Body of pancreas (tissue), 4 donors: ENCODE data around the gene TDO2. TPM values are rescaled to one million over a fixed set of nuclear protein-coding genes. Genes with fewer than 3 reads are reported as not detected.
"Not testable (repeated sequence)": the region's sequence is repeated elsewhere in the genome, so short reads cannot be mapped to it uniquely, and the experiment has no call there.

Experiments used
- ATAC-seq: fragments of 150-250 bp; one replicate; pipeline ENCODE4 v1.9.1; 2016
- DNase-seq, 4 donors: peaks; one replicate each; pipeline ENCODE4 v3.0.0-alpha.2; 2019
- H3K27ac ChIP-seq, 4 donors: fragments of 200-600 bp; sonication (generic); 1 replicate in 3 of 4; 2 replicates in 1 of 4; pipeline versions ENCODE4 v1.5.1 to v1.6.1; 2016 to 2019; ENCODE audit warnings: mild to moderate bottlenecking in 1 of 4, mixed read lengths in 1 of 4, moderate library complexity in 1 of 4
- H3K27me3 ChIP-seq, 2 donors: fragments of 200-600 bp; sonication (generic); one replicate each; pipeline ENCODE4 v1.6.0; 2016; ENCODE audit warnings: mild to moderate bottlenecking in 1 of 2
- H3K36me3 ChIP-seq, 2 donors: fragments of 200-600 bp; sonication (generic); replicated peaks in 1 of 2; 2 replicates each; pipeline ENCODE4 v1.5.1; 2016; ENCODE audit warnings: low read depth in 2 of 2; ENCODE audit not compliant: insufficient read depth in 1 of 2
- H3K4me1 ChIP-seq: fragments of 200-600 bp; sonication (generic); one replicate; pipeline ENCODE4 v1.6.0; 2016
- H3K4me3 ChIP-seq, 2 donors: fragments of 200-600 bp; sonication (generic); 1 replicate in 1 of 2; 2 replicates in 1 of 2; pipeline ENCODE4 v1.5.1; 2016 to 2019
- H3K9me3 ChIP-seq, 3 donors: fragments of 200-600 bp; sonication (generic); 1 replicate in 2 of 3; 2 replicates in 1 of 3; pipeline ENCODE4 v1.5.1; 2016
- CTCF ChIP-seq, 7 experiments: fragments of 450-650 bp in 4 of 7; fragments of 200-600 bp in 3 of 7; sonication (generic) in 3 of 7; IDR thresholded peaks; one replicate each; pipeline ENCODE4 v1.5.1; 2016 to 2019; ENCODE audit warnings: antibody characterized with exemption in 7 of 7
- POLR2A ChIP-seq, 3 donors: fragments of 450-650 bp; IDR thresholded peaks; one replicate each; pipeline ENCODE4 v1.6.1; 2016; ENCODE audit warnings: antibody characterized with exemption in 3 of 3, mild to moderate bottlenecking in 2 of 3
- WGBS, 2 donors: methylation state at CpG; one replicate each; pipeline ENCODE4 v1.1.5; 2017; 5-methylcytosine and 5-hydroxymethylcytosine counted together
- intact Hi-C: fragments of 100-400 bp; cut with DNase I; formaldehyde crosslinking; loops from one replicate; pipeline ENCODE4 v1.15.1; 2023
- total RNA-seq, 2 donors: library from RNA; depleted of rRNA; stranded (reverse); fragments of >200 nt; gene quantifications; one replicate each; pipeline ENCODE4 v1.1.0, GENCODE V29; 2016

The TDO2 gene
- total RNA-seq, 2 donors from 2014 or later = 0.26 TPM; not detected in 1

- Histone ChIP-seq H3K4me3 (no peak overlapping the region), H3K36me3 (no peaks in the 10 kb centered on the region), H3K4me1 (peaks cover 9% of the 10 kb centered on the region), H3K9me3 (no peaks in the 10 kb centered on the region), H3K27ac (no peak overlapping the region), H3K27me3 (no peaks in the 10 kb centered on the region)
- ATAC-seq (no peak), DNase-seq (no peak)
- intact Hi-C loops = no loop called here
- WGBS, 2 donors = 88% methylated on average over 1 of the region's 1 CpG
- TF ChIP-seq POLR2A (IDR thresholded peaks at IDR 0.05) (no peak), CTCF (IDR thresholded peaks at IDR 0.05) (no peak)
Measured at GRCh38 chr4:155921597-155921996, 18.1 kb downstream of the TDO2 start.

- Histone ChIP-seq H3K27ac (peak overlapping the region in 2 of 4 donors; percentile 16 to 26), H3K36me3 (peaks cover 0 to 3% of the 10 kb centered on the region in 2 donors), H3K27me3 (no peaks in the 10 kb centered on the region), H3K4me1 (peaks cover 9% of the 10 kb centered on the region), H3K4me3 (no peak overlapping the region), H3K9me3 (no peaks in the 10 kb centered on the region)
- DNase-seq = no peak
- intact Hi-C loops = no loop called here
- TF ChIP-seq CTCF (IDR thresholded peaks at IDR 0.05) = no peak
- TF ChIP-seq POLR2A (IDR thresholded peaks at IDR 0.05) = no peak
- peak; percentile 38 for ATAC-seq
- WGBS, 2 donors = 20 to 46% methylated on average over 3 of the region's 3 CpGs
Measured at GRCh38 chr4:155924637-155925036, 21.1 kb downstream of the TDO2 start.

GRCh38 chr4:155929833-155930232 is 26.3 kb downstream of the TDO2 start:
- intact Hi-C loops = no loop called here
- 82 to 96% methylated on average over 3 of the region's 3 CpGs for WGBS, 2 donors
- no peak overlapping the region for H3K27ac ChIP-seq
- no peaks in the 10 kb centered on the region for H3K9me3 ChIP-seq
- TF ChIP-seq POLR2A (IDR thresholded peaks at IDR 0.05) = no peak
- no peak for TF ChIP-seq CTCF (IDR thresholded peaks at IDR 0.05)
- no peak for ATAC-seq
- DNase-seq = no peak
- peaks cover under 1% of the 10 kb centered on the region for H3K4me1 ChIP-seq
- H3K36me3 ChIP-seq = peaks cover 0 to 3% of the 10 kb centered on the region in 2 donors
- no peak overlapping the region for H3K4me3 ChIP-seq
- H3K27me3 ChIP-seq = no peaks in the 10 kb centered on the region

DNA sequence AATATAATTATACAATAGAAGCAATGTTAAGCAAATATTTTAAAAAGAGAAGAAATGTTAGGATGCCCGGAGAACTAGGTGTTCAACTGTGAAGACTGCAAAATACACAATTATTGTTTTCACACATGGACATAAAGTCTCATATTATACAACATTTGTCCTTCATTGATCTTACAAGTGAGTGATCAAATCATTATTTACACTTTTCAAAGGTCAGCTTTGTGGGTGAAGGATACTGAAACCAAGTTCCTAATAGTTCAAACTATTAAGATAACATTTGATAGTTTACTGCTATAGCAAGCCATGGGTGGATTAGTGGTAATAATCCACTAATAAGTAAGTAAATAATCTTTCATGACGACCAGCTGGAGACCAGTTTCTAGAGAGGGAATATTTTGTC is 26.8 kb downstream of the TDO2 start:
- Histone ChIP-seq H3K27me3 (no peaks in the 10 kb centered on the region), H3K4me3 (no peak overlapping the region), H3K9me3 (no peaks in the 10 kb centered on the region), H3K27ac (no peak overlapping the region), H3K36me3 (peaks cover 0 to 3% of the 10 kb centered on the region in 2 donors), H3K4me1 (no peaks in the 10 kb centered on the region)
- no peak for TF ChIP-seq CTCF (IDR thresholded peaks at IDR 0.05)
- TF ChIP-seq POLR2A (IDR thresholded peaks at IDR 0.05) = no peak
- intact Hi-C loops = no loop called here
- 73 to 75% methylated on average over 2 of the region's 2 CpGs for WGBS, 2 donors
- ATAC-seq (no peak), DNase-seq (no peak)

DNA sequence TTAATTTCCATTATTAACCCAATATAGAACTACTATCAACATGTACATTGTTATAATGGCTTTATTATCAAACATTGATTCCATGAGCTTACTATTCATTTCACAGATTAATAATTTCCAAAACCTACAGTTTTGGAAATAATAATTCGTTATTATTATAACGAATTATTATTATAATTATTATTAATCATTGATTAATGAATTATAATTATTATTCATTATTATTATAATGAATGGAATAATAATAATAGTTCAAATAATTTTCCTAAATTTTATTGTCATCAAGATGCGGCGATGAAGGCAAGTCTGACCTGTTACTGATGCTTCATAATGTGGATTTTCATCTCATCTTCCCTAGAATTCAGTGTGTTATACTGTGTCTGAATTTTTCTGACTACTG is 28.1 kb downstream of the TDO2 start:
- TF ChIP-seq CTCF (IDR thresholded peaks at IDR 0.05) (no peak), POLR2A (IDR thresholded peaks at IDR 0.05) (no peak)
- Histone ChIP-seq H3K27ac (no peak overlapping the region), H3K4me3 (no peak overlapping the region), H3K27me3 (no peaks in the 10 kb centered on the region), H3K4me1 (no peaks in the 10 kb centered on the region), H3K36me3 (peaks cover 0 to 3% of the 10 kb centered on the region in 2 donors), H3K9me3 (no peaks in the 10 kb centered on the region)
- no peak for ATAC-seq
- 84 to 88% methylated on average over 4 of the region's 4 CpGs for WGBS, 2 donors
- no peak for DNase-seq
- intact Hi-C loops = no loop called here

GRCh38 chr4:155934634-155935033 is 31.1 kb downstream of the TDO2 start:
- 84 to 94% methylated on average over 4 of the region's 4 CpGs for WGBS, 2 donors
- intact Hi-C loops, DNase-seq, H3K27me3 ChIP-seq, H3K9me3 ChIP-seq, H3K4me1 ChIP-seq, H3K27ac ChIP-seq, H3K4me3 ChIP-seq, H3K36me3 ChIP-seq, ATAC-seq: not testable (repeated sequence)
